Endothelial cell of umbilical vein (primary cell): ENCODE data around the gene ARHGAP20. TPM values are rescaled to one million over a fixed set of nuclear protein-coding genes. Genes with fewer than 3 reads are reported as not detected.

Experiments used
- BruUV-seq: library from RNA; stranded (reverse); fragments of 400-500 nt; replicated peaks from 2 replicates; lab custom pipeline; 2021; lab: Mats Ljungman, UMichigan
- CTCF ChIA-PET: fragments of 300-600, 350-600 bp; sonication (Branson Sonifier 250); formaldehyde crosslinking; loops from one replicate; lab custom pipeline; 2021; ENCODE audit warnings: antibody characterized with exemption, inconsistent platforms; lab: Charles Lee
- POLR2A ChIA-PET: fragments of 300-600, 350-600 bp; sonication (Branson Sonifier 250); formaldehyde crosslinking; loops from one replicate; lab custom pipeline; 2021; ENCODE audit warnings: antibody characterized with exemption, inconsistent platforms; lab: Charles Lee
- DNase-seq: peaks from one replicate; pipeline ENCODE4 v3.0.0-alpha.2; 2011; ENCODE audit warnings: low read depth, low spot score
- FAIRE-seq: peaks from 2 replicates; lab custom pipeline; 2011; peaks lifted over from hg19 to GRCh38; lab: Jason Lieb, UNC
- H2AFZ ChIP-seq: 2 replicates; pipeline ENCODE4 v1.6.0; 2012; ENCODE audit warnings: low read depth, low read length, control low read depth, inconsistent platforms
- H3K27ac ChIP-seq: 2 replicates; pipeline ENCODE4 v1.5.1; 2011; ENCODE audit warnings: low read depth, mild to moderate bottlenecking, control low read depth, low read length, moderate library complexity; ENCODE audit not compliant: insufficient read depth
- H3K27me3 ChIP-seq, 2 experiments: 2 replicates each; pipeline versions ENCODE4 v1.6.0 to v1.6.1; 2011; ENCODE audit warnings: low read length in 2 of 2, mixed read lengths in 1 of 2; ENCODE audit not compliant: control insufficient read depth in 2 of 2, insufficient read depth in 2 of 2
- H3K36me3 ChIP-seq, 2 experiments: 2 replicates in 1 of 2; 3 replicates in 1 of 2; pipeline ENCODE4 v1.5.1; 2011; ENCODE audit warnings: low read length in 2 of 2, mild to moderate bottlenecking in 1 of 2, moderate library complexity in 1 of 2; ENCODE audit not compliant: control insufficient read depth in 2 of 2, insufficient read depth in 2 of 2; ENCODE audit errors: extremely low read depth in 1 of 2
- H3K4me1 ChIP-seq: 3 replicates; pipeline ENCODE4 v1.5.1; 2011; ENCODE audit warnings: mild to moderate bottlenecking, low read length; ENCODE audit not compliant: control insufficient read depth, insufficient read depth; ENCODE audit errors: extremely low read depth
- H3K4me2 ChIP-seq: 2 replicates; pipeline ENCODE4 v1.6.1; 2011; ENCODE audit warnings: low read length, control low read depth, mixed read lengths; ENCODE audit not compliant: insufficient read depth
- H3K4me3 ChIP-seq, 3 experiments: fragments of 200-600 bp in 1 of 3; sonication (generic), shearing (Covaris generic) in 1 of 3; replicated peaks in 1 of 3; 2 replicates each; pipeline ENCODE4 v1.5.1; 2011 to 2016; ENCODE audit warnings: control low read depth in 3 of 3, low read length in 3 of 3, mild to moderate bottlenecking in 2 of 3, inconsistent platforms in 1 of 3, low read depth in 1 of 3, moderate library complexity in 1 of 3; ENCODE audit not compliant: insufficient read depth in 1 of 3
- H3K79me2 ChIP-seq: 2 replicates; pipeline ENCODE4 v1.6.0; 2012; ENCODE audit warnings: low read length, inconsistent platforms; ENCODE audit not compliant: control insufficient read depth, insufficient read depth
- H3K9ac ChIP-seq: replicated peaks from 2 replicates; pipeline ENCODE3; 2011; ENCODE audit warnings: low read length, control low read depth; ENCODE audit not compliant: insufficient read depth; ENCODE audit errors: extremely low read depth
- H3K9me1 ChIP-seq: replicated peaks from 3 replicates; pipeline ENCODE4 v1.6.0; 2011; ENCODE audit warnings: mild to moderate bottlenecking, low read length; ENCODE audit not compliant: control insufficient read depth, insufficient read depth; ENCODE audit errors: extremely low read depth
- H3K9me3 ChIP-seq: replicated peaks from 2 replicates; pipeline ENCODE4 v1.5.1; 2012; ENCODE audit warnings: low read length, inconsistent platforms; ENCODE audit not compliant: control insufficient read depth, insufficient read depth
- H4K20me1 ChIP-seq: replicated peaks from 2 replicates; pipeline ENCODE3; 2011; ENCODE audit warnings: mild to moderate bottlenecking, low read length; ENCODE audit not compliant: control insufficient read depth, insufficient read depth; ENCODE audit errors: extremely low read depth
- EZH2 ChIP-seq: IDR thresholded peaks from 2 replicates; pipeline ENCODE4 v1.6.1; 2012; ENCODE audit warnings: borderline replicate concordance, low read depth, mild to moderate bottlenecking, moderate library complexity, low read length, inconsistent platforms; ENCODE audit not compliant: severe bottlenecking
- FOS ChIP-seq: IDR thresholded peaks from 2 replicates; pipeline ENCODE4 v1.6.1; 2011; ENCODE audit warnings: mild to moderate bottlenecking, low read length, moderate library complexity, borderline replicate concordance; ENCODE audit not compliant: insufficient read depth
- GATA2 ChIP-seq: IDR thresholded peaks from 2 replicates; pipeline ENCODE4 v1.7.0; 2011; ENCODE audit warnings: low read depth, mild to moderate bottlenecking, moderate library complexity, mixed read lengths, low read length; ENCODE audit not compliant: insufficient read length, insufficient read depth
- JUN ChIP-seq: IDR thresholded peaks from 2 replicates; pipeline ENCODE4 v1.6.1; 2011; ENCODE audit warnings: borderline replicate concordance, low read depth; ENCODE audit not compliant: insufficient read length, insufficient read depth
- MAX ChIP-seq: IDR thresholded peaks from 2 replicates; pipeline ENCODE4 v1.6.1; 2011; ENCODE audit not compliant: insufficient read depth, insufficient read length
- MYC ChIP-seq: IDR thresholded peaks from one replicate; pipeline ENCODE4 v1.6.1; 2011; ENCODE audit warnings: mild to moderate bottlenecking, low read depth, low read length
- POLR2A ChIP-seq: IDR thresholded peaks from 2 replicates; pipeline ENCODE4 v1.6.1; 2012; ENCODE audit warnings: low read depth, mild to moderate bottlenecking, control low read depth, low read length
- POLR2AphosphoS5 ChIP-seq: IDR thresholded peaks from 2 replicates; pipeline ENCODE4 v1.6.1; 2012; ENCODE audit warnings: low read depth, mild to moderate bottlenecking, control low read depth, low read length, moderate library complexity; ENCODE audit not compliant: insufficient read depth
- dilution Hi-C: fragments of 300-500 bp; cut with MboI; formaldehyde crosslinking; loops from one replicate; pipeline ENCODE4 v1.15.0; 2019; ENCODE audit warnings: low sequenced_read_pairs; ENCODE audit not compliant: extremely low pct_ligation_motif_present
- intact Hi-C: fragments of 100-400 bp; cut with micrococcal nuclease; formaldehyde crosslinking; loops from one replicate; pipeline ENCODE4 v1.10.0; 2022
- polyA plus RNA-seq, 4 experiments: library from polyadenylated mRNA; depleted of rRNA in 3 of 4; stranded (reverse) in 3 of 4; unstranded in 1 of 4; fragments of >200 nt; gene quantifications; 2 replicates each; pipeline versions ENCODE4 v1.2.1 to v1.2.3, GENCODE V29; 2011 to 2012; ENCODE audit warnings: missing spikeins in 1 of 4
- total RNA-seq: library from RNA; stranded (reverse); gene quantifications from 2 replicates; pipeline ENCODE4 v1.2.3, GENCODE V29; 2021
- TF ChIP-seq, protein P1 (sequence below), 2 donors: IDR thresholded peaks; 1 replicate in 1 of 2; 2 replicates in 1 of 2; pipeline ENCODE4 v1.5.1; 2011; ENCODE audit warnings: low read length in 2 of 2, mild to moderate bottlenecking in 2 of 2, moderate library complexity in 2 of 2, control low read depth in 1 of 2, inconsistent platforms in 1 of 2, low read depth in 1 of 2; ENCODE audit not compliant: insufficient read depth in 1 of 2; ENCODE audit errors: extremely low read depth in 1 of 2

ARHGAP20 gene
- total and polyA plus RNA-seq, 2 donors (not counting 3 experiments of a cell fraction or from before 2014, with no cell fraction given): 0.51 to 1.1 TPM

GRCh38 chr11:110565357-110566336, 146.6 kb downstream of the ARHGAP20 start:
- no TSS peak for BruUV-seq
- no peak overlapping the region for H2AFZ ChIP-seq
- no peak for FAIRE-seq
- DNase-seq: no peak
- ChIA-PET CTCF (interaction anchor here (0.6 kb wide), 1 partner anchor 163 kb away, joined by 3 read pairs; no protein-coding TSS in a partner anchor), POLR2A (no interaction called here)
- intact Hi-C loops: no loop called here
- dilution Hi-C loops: no loop called here
- H3K27ac ChIP-seq: no peak overlapping the region
- no peaks in the 10 kb centered on the region for H3K79me2 ChIP-seq
- no peaks in the 10 kb centered on the region for H3K9me1 ChIP-seq
- H3K4me3 ChIP-seq: no peak overlapping the region
- no peaks in the 10 kb centered on the region for H3K27me3 ChIP-seq
- H3K4me2 ChIP-seq: no peak overlapping the region
- no peaks in the 10 kb centered on the region for H3K36me3 ChIP-seq
- H3K9me3 ChIP-seq: no peaks in the 10 kb centered on the region
- TF ChIP-seq FOS (no peak), MAX (no peak), JUN (no peak), POLR2AphosphoS5 (no peak), GATA2 (no peak), MYC (no peak), POLR2A (no peak), EZH2 (no peak)
- TF ChIP-seq, protein P1, sequence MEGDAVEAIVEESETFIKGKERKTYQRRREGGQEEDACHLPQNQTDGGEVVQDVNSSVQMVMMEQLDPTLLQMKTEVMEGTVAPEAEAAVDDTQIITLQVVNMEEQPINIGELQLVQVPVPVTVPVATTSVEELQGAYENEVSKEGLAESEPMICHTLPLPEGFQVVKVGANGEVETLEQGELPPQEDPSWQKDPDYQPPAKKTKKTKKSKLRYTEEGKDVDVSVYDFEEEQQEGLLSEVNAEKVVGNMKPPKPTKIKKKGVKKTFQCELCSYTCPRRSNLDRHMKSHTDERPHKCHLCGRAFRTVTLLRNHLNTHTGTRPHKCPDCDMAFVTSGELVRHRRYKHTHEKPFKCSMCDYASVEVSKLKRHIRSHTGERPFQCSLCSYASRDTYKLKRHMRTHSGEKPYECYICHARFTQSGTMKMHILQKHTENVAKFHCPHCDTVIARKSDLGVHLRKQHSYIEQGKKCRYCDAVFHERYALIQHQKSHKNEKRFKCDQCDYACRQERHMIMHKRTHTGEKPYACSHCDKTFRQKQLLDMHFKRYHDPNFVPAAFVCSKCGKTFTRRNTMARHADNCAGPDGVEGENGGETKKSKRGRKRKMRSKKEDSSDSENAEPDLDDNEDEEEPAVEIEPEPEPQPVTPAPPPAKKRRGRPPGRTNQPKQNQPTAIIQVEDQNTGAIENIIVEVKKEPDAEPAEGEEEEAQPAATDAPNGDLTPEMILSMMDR (IDR thresholded peaks at IDR 0.05; ENCODE audit: extremely low read depth in 1 of 2, insufficient read depth in 1 of 2, low read depth in 1 of 2, low read length in 2 of 2): no peak
- H3K4me1 ChIP-seq: no peaks in the 10 kb centered on the region
- no peaks in the 10 kb centered on the region for H4K20me1 ChIP-seq
- no peak overlapping the region for H3K9ac ChIP-seq
